Measurements from ENCODE around the gene F2. TPM values are rescaled to one million over a fixed set of nuclear protein-coding genes. Genes with fewer than 3 reads are reported as not detected.

Gene F2
- total and polyA plus RNA-seq, 2 donors (not counting 1 experiment from before 2014, with no cell fraction given), result not detected

DNA sequence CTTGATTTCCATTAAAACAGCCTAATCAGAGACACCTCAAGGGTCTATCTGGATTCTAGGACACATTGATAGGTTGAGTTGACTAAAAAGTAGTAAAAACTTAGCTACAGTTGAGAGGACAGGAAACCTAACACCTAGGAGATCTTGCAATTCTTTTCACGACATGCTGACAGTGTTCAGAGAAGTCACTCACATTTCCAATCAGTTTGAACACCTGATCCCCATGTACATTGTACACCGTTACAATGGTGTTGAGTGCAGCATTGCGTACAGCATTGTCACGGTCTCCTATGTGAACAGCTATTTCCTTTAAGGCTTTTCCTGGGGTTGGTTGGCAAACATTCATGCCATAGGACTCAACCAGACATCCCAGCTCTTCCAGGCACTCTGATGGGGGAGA lies 42.8 kb downstream of the F2 start:
- Mint-ChIP-seq H3K4me3 (no peak overlapping the region), H3K4me1 (no peaks in the 10 kb centered on the region), H3K9me3 (ENCODE audit: insufficient read depth) (no peaks in the 10 kb centered on the region), H3K27ac (no peak overlapping the region), H3K27me3 (no peaks in the 10 kb centered on the region)
- intact Hi-C loops (cut with micrococcal nuclease), result no loop called here
- Histone ChIP-seq H4K20me1 (ENCODE audit: control insufficient read depth, insufficient read depth, low read length, poor library complexity, severe bottlenecking) (no peaks in the 10 kb centered on the region), H3K27ac (ENCODE audit: low read length in 2 of 2) (no peak overlapping the region), H3K9ac (ENCODE audit: low read length) (no peak overlapping the region), H3K27me3 (replicated peaks in 1 of 4; ENCODE audit: control extremely low read depth in 1 of 4, control insufficient read depth in 3 of 4, insufficient read depth in 4 of 4, low read length in 3 of 4) (no peaks in the 10 kb centered on the region), H3K4me2 (replicated peaks; ENCODE audit: low read depth, low read length, poor library complexity, severe bottlenecking) (no peak overlapping the region), H3K4me1 (ENCODE audit: control insufficient read depth in 2 of 2, insufficient read depth in 2 of 2, low read length in 2 of 2) (no peaks in the 10 kb centered on the region), H3K9me3 (ENCODE audit: control extremely low read depth in 1 of 3, control insufficient read depth in 2 of 3, insufficient read depth in 1 of 3, low read length in 2 of 3) (no peaks in the 10 kb centered on the region), H3K4me3 (ENCODE audit: control extremely low read depth in 1 of 5, extremely low read depth in 1 of 5, insufficient read depth in 1 of 5, low read depth in 2 of 5, low read length in 4 of 5) (no peak overlapping the region), H3K36me3 (replicated peaks in 1 of 2; ENCODE audit: control extremely low read depth in 1 of 2, control insufficient read depth in 1 of 2, extremely low read depth in 1 of 2, insufficient read depth in 2 of 2, low read length in 1 of 2) (peaks cover 28 to 63% of the 10 kb centered on the region in 2 experiments), H2AFZ (ENCODE audit: insufficient read depth, low read depth, low read length, poor library complexity, severe bottlenecking) (no peak overlapping the region), H3K79me2 (ENCODE audit: control insufficient read depth, insufficient read depth, low read length) (no peaks in the 10 kb centered on the region)
- TF ChIP-seq EZH2 (IDR thresholded peaks at IDR 0.05; ENCODE audit: borderline replicate concordance, insufficient read depth, low read depth, low read length, poor library complexity, severe bottlenecking), result no peak
- TF ChIP-seq, protein P1, sequence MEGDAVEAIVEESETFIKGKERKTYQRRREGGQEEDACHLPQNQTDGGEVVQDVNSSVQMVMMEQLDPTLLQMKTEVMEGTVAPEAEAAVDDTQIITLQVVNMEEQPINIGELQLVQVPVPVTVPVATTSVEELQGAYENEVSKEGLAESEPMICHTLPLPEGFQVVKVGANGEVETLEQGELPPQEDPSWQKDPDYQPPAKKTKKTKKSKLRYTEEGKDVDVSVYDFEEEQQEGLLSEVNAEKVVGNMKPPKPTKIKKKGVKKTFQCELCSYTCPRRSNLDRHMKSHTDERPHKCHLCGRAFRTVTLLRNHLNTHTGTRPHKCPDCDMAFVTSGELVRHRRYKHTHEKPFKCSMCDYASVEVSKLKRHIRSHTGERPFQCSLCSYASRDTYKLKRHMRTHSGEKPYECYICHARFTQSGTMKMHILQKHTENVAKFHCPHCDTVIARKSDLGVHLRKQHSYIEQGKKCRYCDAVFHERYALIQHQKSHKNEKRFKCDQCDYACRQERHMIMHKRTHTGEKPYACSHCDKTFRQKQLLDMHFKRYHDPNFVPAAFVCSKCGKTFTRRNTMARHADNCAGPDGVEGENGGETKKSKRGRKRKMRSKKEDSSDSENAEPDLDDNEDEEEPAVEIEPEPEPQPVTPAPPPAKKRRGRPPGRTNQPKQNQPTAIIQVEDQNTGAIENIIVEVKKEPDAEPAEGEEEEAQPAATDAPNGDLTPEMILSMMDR (IDR thresholded peaks at IDR 0.05), result no peak
- no peak for DNase-seq
- ChIA-PET CTCF (no interaction called here), POLR2A (no interaction called here)
- no peak for ATAC-seq (ENCODE audit: low read depth)
- WGBS (ENCODE audit: insufficient coverage), result 100% methylated on average over 1 of the region's 4 CpGs

DNA sequence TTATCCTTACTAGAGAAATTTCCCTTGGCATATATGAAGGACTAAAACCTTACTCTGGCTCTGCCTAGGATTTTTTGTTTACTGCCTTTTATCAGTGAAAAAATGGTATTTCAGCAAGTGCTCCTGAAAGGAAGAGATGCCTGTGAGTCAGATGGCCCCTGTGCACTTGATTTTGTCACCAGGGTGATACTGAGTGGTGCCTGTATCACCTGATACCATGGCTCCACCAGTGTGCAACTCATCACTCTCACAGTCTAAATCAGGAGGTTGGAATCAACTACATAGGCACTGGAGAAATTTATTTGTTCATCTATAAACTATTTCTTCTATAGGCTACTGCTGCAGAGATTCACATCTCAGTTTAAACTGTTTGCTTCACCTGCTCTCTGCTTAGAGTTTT lies 43.2 kb downstream of the F2 start:
- H3K27me3 Mint-ChIP-seq, result no peaks in the 10 kb centered on the region
- Histone ChIP-seq H3K4me3 (ENCODE audit: control extremely low read depth in 1 of 5, extremely low read depth in 1 of 5, insufficient read depth in 1 of 5, low read depth in 2 of 5, low read length in 4 of 5) (no peak overlapping the region), H3K4me1 (ENCODE audit: control insufficient read depth in 2 of 2, insufficient read depth in 2 of 2, low read length in 2 of 2) (no peaks in the 10 kb centered on the region), H3K36me3 (replicated peaks in 1 of 2; ENCODE audit: control extremely low read depth in 1 of 2, control insufficient read depth in 1 of 2, extremely low read depth in 1 of 2, insufficient read depth in 2 of 2, low read length in 1 of 2) (peaks cover 28 to 61% of the 10 kb centered on the region in 2 experiments), H4K20me1 (ENCODE audit: control insufficient read depth, insufficient read depth, low read length, poor library complexity, severe bottlenecking) (no peaks in the 10 kb centered on the region), H3K27me3 (replicated peaks in 1 of 4; ENCODE audit: control extremely low read depth in 1 of 4, control insufficient read depth in 3 of 4, insufficient read depth in 4 of 4, low read length in 3 of 4) (no peaks in the 10 kb centered on the region), H3K9me3 (ENCODE audit: control extremely low read depth in 1 of 3, control insufficient read depth in 2 of 3, insufficient read depth in 1 of 3, low read length in 2 of 3) (no peaks in the 10 kb centered on the region), H3K79me2 (ENCODE audit: control insufficient read depth, insufficient read depth, low read length) (no peaks in the 10 kb centered on the region), H3K4me2 (replicated peaks; ENCODE audit: low read depth, low read length, poor library complexity, severe bottlenecking) (no peak overlapping the region), H3K27ac (ENCODE audit: low read length in 2 of 2) (no peak overlapping the region), H3K9ac (ENCODE audit: low read length) (no peak overlapping the region), H2AFZ (ENCODE audit: insufficient read depth, low read depth, low read length, poor library complexity, severe bottlenecking) (no peak overlapping the region)
- no peak overlapping the region for H3K4me3 Mint-ChIP-seq
- no peak for ATAC-seq (ENCODE audit: low read depth)
- no peak for DNase-seq
- ChIA-PET POLR2A (no interaction called here), CTCF (no interaction called here)
- TF ChIP-seq, protein P1 (IDR thresholded peaks at IDR 0.05), result no peak
- TF ChIP-seq EZH2 (IDR thresholded peaks at IDR 0.05; ENCODE audit: borderline replicate concordance, insufficient read depth, low read depth, low read length, poor library complexity, severe bottlenecking), result no peak
- no peaks in the 10 kb centered on the region for H3K4me1 Mint-ChIP-seq
- no peaks in the 10 kb centered on the region for H3K9me3 Mint-ChIP-seq (ENCODE audit: insufficient read depth)
- intact Hi-C loops (cut with micrococcal nuclease), result no loop called here
- H3K27ac Mint-ChIP-seq, result no peak overlapping the region

Measured in B cell (primary cell).